Measurements from ENCODE around the gene BCAS1.

Gene BCAS1

GRCh38 chr20:53930651-53931504, 139.5 kb downstream of the BCAS1 start:
- no peak overlapping the region for H3K4me3 ChIP-seq (ENCODE audit: low read depth, low read length)
- no peaks in the 10 kb centered on the region for H3K9me3 ChIP-seq (ENCODE audit: severe bottlenecking)
- H3K36me3 ChIP-seq, result no peaks in the 10 kb centered on the region
- TF ChIP-seq CTCF (IDR thresholded peaks at IDR 0.05; ENCODE audit: low read depth, low read length), result no peak
- DNase-seq, result no peak
- H3K27me3 ChIP-seq (ENCODE audit: insufficient read depth, low read depth, severe bottlenecking), result no peaks in the 10 kb centered on the region
- no peak overlapping the region for H3K27ac ChIP-seq

DNA sequence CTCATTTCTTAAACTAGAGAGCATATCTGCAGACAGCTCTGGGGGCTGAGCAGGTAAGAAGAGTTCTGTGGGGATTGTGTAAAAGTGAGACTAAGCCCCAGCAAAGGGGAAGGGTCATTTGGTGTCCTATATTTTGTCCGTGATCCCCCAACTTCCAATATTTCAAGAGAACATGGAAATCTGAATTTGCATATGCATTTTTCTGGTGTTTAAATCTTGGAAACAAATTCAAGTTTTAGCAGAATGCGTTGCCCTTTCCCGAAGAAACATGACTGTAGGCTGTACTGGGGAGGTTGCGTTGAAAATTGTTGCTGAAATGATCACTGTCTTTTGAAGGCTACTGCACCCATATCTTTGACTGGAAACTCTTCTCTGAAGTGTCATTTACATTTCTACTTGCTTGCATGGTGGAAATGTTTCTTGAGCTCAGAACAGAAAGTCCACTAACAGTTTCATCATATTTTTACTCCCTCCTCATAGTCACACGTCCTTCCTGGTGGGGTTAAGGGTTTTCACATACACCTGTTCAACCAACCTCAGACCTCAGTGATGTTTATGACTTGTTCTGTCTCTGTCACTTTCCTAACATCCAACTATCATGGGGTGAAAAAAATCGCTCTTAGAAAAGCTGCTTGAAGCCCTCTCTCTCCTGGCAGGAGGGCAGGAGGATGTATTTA, 140.3 kb downstream of the BCAS1 start:
- DNase-seq, result no peak
- H3K27me3 ChIP-seq (ENCODE audit: insufficient read depth, low read depth, severe bottlenecking), result no peaks in the 10 kb centered on the region
- H3K27ac ChIP-seq, result no peak overlapping the region
- TF ChIP-seq CTCF (IDR thresholded peaks at IDR 0.05; ENCODE audit: low read depth, low read length), result no peak
- H3K36me3 ChIP-seq, result no peaks in the 10 kb centered on the region
- H3K4me3 ChIP-seq (ENCODE audit: low read depth, low read length), result no peak overlapping the region
- H3K9me3 ChIP-seq (ENCODE audit: severe bottlenecking), result no peaks in the 10 kb centered on the region

- Histone ChIP-seq H3K27ac (no peak overlapping the region), H3K36me3 (no peaks in the 10 kb centered on the region), H3K4me3 (ENCODE audit: low read depth, low read length) (no peak overlapping the region), H3K9me3 (ENCODE audit: severe bottlenecking) (no peaks in the 10 kb centered on the region), H3K27me3 (ENCODE audit: insufficient read depth, low read depth, severe bottlenecking) (no peaks in the 10 kb centered on the region)
- DNase-seq, result no peak
- no peak for TF ChIP-seq CTCF (IDR thresholded peaks at IDR 0.05; ENCODE audit: low read depth, low read length)
These were observed 141.0 kb downstream of the BCAS1 start for GRCh38 chr20:53929399-53929798.

DNA sequence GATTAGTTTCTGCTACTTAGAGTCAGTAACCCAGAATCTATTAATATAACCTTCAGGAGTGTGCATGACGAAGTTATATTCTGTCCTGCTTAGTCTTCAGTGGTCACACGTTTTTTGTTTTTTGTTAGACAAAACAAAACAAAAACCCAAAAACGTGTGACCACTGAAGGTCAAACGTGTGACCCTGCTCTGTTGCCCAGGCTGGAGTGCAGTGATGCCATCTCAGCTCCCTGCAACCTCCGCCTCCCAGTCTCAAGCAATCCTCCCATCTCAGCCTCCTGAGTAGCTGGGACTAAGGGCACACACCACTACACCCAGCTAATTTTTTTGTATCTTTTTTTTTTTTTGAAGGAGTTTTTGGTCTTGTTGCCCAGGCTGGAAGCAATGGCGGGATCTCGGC, 142.4 kb downstream of the BCAS1 start:
- H3K4me3 ChIP-seq (ENCODE audit: low read depth, low read length), result no peak overlapping the region
- DNase-seq, result no peak
- TF ChIP-seq CTCF (IDR thresholded peaks at IDR 0.05; ENCODE audit: low read depth, low read length), result no peak
- H3K27me3 ChIP-seq (ENCODE audit: insufficient read depth, low read depth, severe bottlenecking), result no peaks in the 10 kb centered on the region
- H3K9me3 ChIP-seq (ENCODE audit: severe bottlenecking), result no peaks in the 10 kb centered on the region
- H3K36me3 ChIP-seq, result no peaks in the 10 kb centered on the region
- no peak overlapping the region for H3K27ac ChIP-seq

GRCh38 chr20:53926428-53927028, 143.9 kb downstream of the BCAS1 start:
- Histone ChIP-seq H3K4me3 (ENCODE audit: low read depth, low read length) (no peak overlapping the region), H3K36me3 (no peaks in the 10 kb centered on the region), H3K27me3 (ENCODE audit: insufficient read depth, low read depth, severe bottlenecking) (no peaks in the 10 kb centered on the region), H3K27ac (no peak overlapping the region), H3K9me3 (ENCODE audit: severe bottlenecking) (no peaks in the 10 kb centered on the region)
- no peak for TF ChIP-seq CTCF (IDR thresholded peaks at IDR 0.05; ENCODE audit: low read depth, low read length)
- DNase-seq, result no peak

All from WERI-Rb-1 (cell line).